Trophoblast cell (in vitro differentiated cells and primary cell): Measurements from ENCODE around the gene NEDD8.

Experiments
- DNase-seq, 2 donors: peaks; one replicate each; pipeline ENCODE4 v3.0.0-alpha.2; 2016
- H2AFZ ChIP-seq: 2 replicates; pipeline ENCODE4 v1.6.1; 2013; ENCODE audit warnings: low read length, moderate library complexity, mild to moderate bottlenecking; ENCODE audit not compliant: insufficient read depth, poor library complexity
- H2AK5ac ChIP-seq: 2 replicates; pipeline ENCODE4 v1.6.1; 2013; ENCODE audit warnings: mild to moderate bottlenecking, low read length
- H2BK120ac ChIP-seq: 2 replicates; pipeline ENCODE4 v1.6.1; 2013; ENCODE audit warnings: low read length, mild to moderate bottlenecking, moderate library complexity; ENCODE audit not compliant: insufficient read depth, poor library complexity
- H2BK12ac ChIP-seq: 2 replicates; pipeline ENCODE4 v1.6.1; 2013; ENCODE audit warnings: mild to moderate bottlenecking, low read length, moderate library complexity
- H2BK5ac ChIP-seq: 2 replicates; pipeline ENCODE4 v1.6.1; 2013; ENCODE audit warnings: low read length, low read depth, moderate library complexity, mild to moderate bottlenecking; ENCODE audit not compliant: poor library complexity
- H3K14ac ChIP-seq: 2 replicates; pipeline ENCODE4 v1.6.1; 2013; ENCODE audit warnings: mild to moderate bottlenecking, low read length
- H3K18ac ChIP-seq: 2 replicates; pipeline ENCODE4 v1.6.1; 2013; ENCODE audit warnings: mild to moderate bottlenecking, low read length
- H3K23ac ChIP-seq: 2 replicates; pipeline ENCODE4 v1.6.1; 2013; ENCODE audit warnings: low read length
- H3K27ac ChIP-seq: 2 replicates; pipeline ENCODE4 v1.5.1; 2013; ENCODE audit warnings: low read depth, mild to moderate bottlenecking, inconsistent platforms, low read length, moderate library complexity
- H3K27me3 ChIP-seq: 2 replicates; pipeline ENCODE4 v1.6.1; 2013; ENCODE audit warnings: inconsistent platforms, mild to moderate bottlenecking, low read length, moderate library complexity; ENCODE audit not compliant: insufficient read depth
- H3K36me3 ChIP-seq, 2 experiments: 1 replicate in 1 of 2; 2 replicates in 1 of 2; pipeline ENCODE4 v1.6.1; 2013; ENCODE audit warnings: low read length in 2 of 2, mild to moderate bottlenecking in 2 of 2, moderate library complexity in 1 of 2; ENCODE audit not compliant: insufficient read depth in 2 of 2, control insufficient read depth in 1 of 2
- H3K4ac ChIP-seq: 2 replicates; pipeline ENCODE4 v1.6.1; 2013; ENCODE audit warnings: low read depth, mild to moderate bottlenecking, low read length, moderate library complexity
- H3K4me1 ChIP-seq, 2 experiments: 1 replicate in 1 of 2; 2 replicates in 1 of 2; pipeline ENCODE4 v1.6.1; 2013; ENCODE audit warnings: low read length in 2 of 2, mild to moderate bottlenecking in 2 of 2, moderate library complexity in 1 of 2; ENCODE audit not compliant: insufficient read depth in 2 of 2, control insufficient read depth in 1 of 2
- H3K4me2 ChIP-seq: 2 replicates; pipeline ENCODE4 v1.6.1; 2013; ENCODE audit warnings: inconsistent platforms, mild to moderate bottlenecking, low read length, moderate library complexity
- H3K4me3 ChIP-seq: 2 replicates; pipeline ENCODE4 v1.5.1; 2013; ENCODE audit warnings: mild to moderate bottlenecking, low read depth, low read length, inconsistent platforms
- H3K79me1 ChIP-seq: one replicate; pipeline ENCODE4 v1.6.1; 2013; ENCODE audit warnings: low read length
- H3K79me2 ChIP-seq: 2 replicates; pipeline ENCODE4 v1.6.1; 2013; ENCODE audit warnings: low read length, mild to moderate bottlenecking; ENCODE audit not compliant: control insufficient read depth, insufficient read depth, poor library complexity
- H3K9ac ChIP-seq: 2 replicates; pipeline ENCODE4 v1.6.1; 2013; ENCODE audit warnings: mild to moderate bottlenecking, low read length
- H3K9me3 ChIP-seq: 2 replicates; pipeline ENCODE4 v1.6.1; 2013; ENCODE audit warnings: low read depth, mild to moderate bottlenecking, control low read depth, inconsistent platforms, low read length; ENCODE audit not compliant: insufficient read depth
- H4K12ac ChIP-seq: 2 replicates; pipeline ENCODE4 v1.6.1; 2013; ENCODE audit warnings: low read depth, mild to moderate bottlenecking, low read length, moderate library complexity
- H4K8ac ChIP-seq: 2 replicates; pipeline ENCODE4 v1.6.1; 2013; ENCODE audit warnings: low read depth, mild to moderate bottlenecking, low read length, moderate library complexity
- H4K91ac ChIP-seq: one replicate; pipeline ENCODE4 v1.6.1; 2013; ENCODE audit warnings: low read depth, mild to moderate bottlenecking, low read length, moderate library complexity
- WGBS: extraction: QIAGEN DNeasy Blood & Tissue Kit; methylation state at CpG from one replicate; pipeline ENCODE4 v1.1.7; 2013; ENCODE audit warnings: missing lambda C conversion rate; ENCODE audit not compliant: insufficient read length, insufficient coverage; ENCODE audit errors: extremely low coverage; 5-methylcytosine and 5-hydroxymethylcytosine counted together

Gene NEDD8

DNA sequence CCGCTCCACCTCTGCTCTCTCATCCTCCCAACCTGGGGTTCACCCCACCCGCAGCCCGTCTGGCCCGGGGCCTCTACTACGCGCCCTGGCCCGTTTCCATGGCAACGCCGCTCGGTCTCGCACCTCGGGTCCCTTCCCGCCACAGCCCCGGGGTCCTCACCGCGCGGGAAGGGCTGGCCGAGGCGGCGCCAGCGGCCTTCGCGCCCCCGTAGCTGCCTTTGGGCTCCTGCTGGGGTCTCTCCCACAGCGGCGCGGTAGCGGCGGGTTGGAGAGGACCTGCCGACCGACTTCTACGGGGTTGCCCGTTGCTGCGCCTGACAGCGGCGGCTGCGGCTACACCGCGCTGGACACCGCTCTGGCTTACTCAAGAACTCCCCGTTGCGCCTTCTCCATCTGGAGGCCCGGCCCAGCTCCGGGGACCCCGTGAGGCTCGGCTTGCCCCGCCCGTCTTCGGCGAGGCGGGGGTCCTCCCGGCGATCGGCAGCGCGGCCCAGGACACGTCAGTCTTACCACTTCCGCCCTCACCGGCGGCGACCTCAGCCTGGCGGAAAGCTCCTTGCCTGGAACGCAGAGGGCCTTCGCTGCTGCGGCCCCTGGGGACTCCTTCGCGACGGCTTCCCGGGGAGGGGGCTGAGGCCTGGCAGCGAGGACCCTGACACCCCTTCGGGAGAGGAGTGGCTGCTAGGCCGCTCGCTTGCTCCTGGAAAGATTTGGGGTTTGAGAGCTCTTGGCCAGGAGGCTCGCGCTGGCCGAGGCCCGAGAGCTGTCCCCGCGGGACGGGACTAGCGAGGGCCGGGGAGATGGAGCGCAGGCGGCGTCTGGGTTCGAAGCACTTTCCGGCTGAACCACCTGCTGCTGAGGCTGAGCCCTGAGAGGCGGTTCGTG, 36.7 kb downstream of the NEDD8 start, which contains the start of gene TM9SF1:
Gene TM9SF1, minus strand, starts transcription at position 256 of the 885 bp plus-strand sequence. CDS start 422 bp downstream, outside the sequence.
- WGBS = no CpG with 5 or more reads among the region's 89 CpGs
- peak within 1 kb of the TSS; percentile 90 for H3K4ac ChIP-seq

DNA sequence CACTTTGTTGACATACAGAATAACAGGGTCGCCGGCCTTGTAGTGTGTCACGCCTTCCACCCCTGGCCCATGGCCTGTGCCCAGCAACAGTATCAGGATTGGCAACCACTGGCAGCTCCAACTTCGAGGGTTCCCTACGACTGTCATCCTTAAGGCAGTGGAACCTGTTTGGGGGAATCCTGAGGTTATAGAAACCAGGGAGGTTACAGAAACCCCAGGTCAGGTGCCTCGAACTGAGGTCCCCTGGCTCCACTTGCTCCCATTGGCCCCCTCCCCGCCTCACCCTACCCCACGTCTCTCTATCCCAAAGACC, 37.3 kb downstream of the NEDD8 start:
- peak overlapping the region; percentile 91 for H4K91ac ChIP-seq
- H3K4me1 ChIP-seq = peaks cover 6 to 8% of the 10 kb centered on the region in 2 experiments
- peak overlapping the region; percentile 96 for H3K14ac ChIP-seq
- H3K4ac ChIP-seq = peak overlapping the region; percentile 90
- H4K12ac ChIP-seq = peak overlapping the region; percentile 95
- peak overlapping the region; percentile 75 for H3K4me3 ChIP-seq
- H2BK120ac ChIP-seq = peak overlapping the region; percentile 87
- peaks cover 1% of the 10 kb centered on the region for H3K9me3 ChIP-seq
- H2BK12ac ChIP-seq = no peak overlapping the region
- no CpG with 5 or more reads among the region's 8 CpGs for WGBS
- peaks cover 14 to 24% of the 10 kb centered on the region in 2 experiments for H3K36me3 ChIP-seq
- H3K79me1 ChIP-seq = peaks cover 12% of the 10 kb centered on the region
- H3K27ac ChIP-seq = peak overlapping the region; percentile 83
- peak overlapping the region; percentile 59 for H2AK5ac ChIP-seq
- H3K79me2 ChIP-seq = peaks cover 11% of the 10 kb centered on the region
- no peak overlapping the region for H3K23ac ChIP-seq
- peak overlapping the region; percentile 84 for H2AFZ ChIP-seq
- peak overlapping the region; percentile 87 for H2BK5ac ChIP-seq
- H4K8ac ChIP-seq = peak overlapping the region; percentile 90
- H3K4me2 ChIP-seq = peak overlapping the region; percentile 88
- no peaks in the 10 kb centered on the region for H3K27me3 ChIP-seq
- H3K18ac ChIP-seq = peak overlapping the region; percentile 87
- DNase-seq = no peak
- peak overlapping the region; percentile 79 for H3K9ac ChIP-seq

More for the DNA sequence above, 36.7 kb downstream of the NEDD8 start, which contains the start of gene TM9SF1:
- Histone ChIP-seq H3K27me3 (no peaks in the 10 kb centered on the region), H2BK120ac (peak within 1 kb of the TSS; percentile 87), H3K9ac (peak within 1 kb of the TSS; percentile 79), H3K4me3 (peak within 1 kb of the TSS; percentile 75), H3K9me3 (peaks cover 1% of the 10 kb centered on the region), H2AK5ac (peak within 1 kb of the TSS; percentile 59), H3K18ac (peak within 1 kb of the TSS; percentile 87), H3K4me1 (peaks cover 6 to 8% of the 10 kb centered on the region in 2 experiments), H3K14ac (peak within 1 kb of the TSS; percentile 96), H3K4me2 (peak within 1 kb of the TSS; percentile 88), H2BK5ac (peak within 1 kb of the TSS; percentile 87), H3K79me2 (peaks cover 11% of the 10 kb centered on the region), H3K23ac (no peak within 1 kb of the TSS), H2BK12ac (no peak within 1 kb of the TSS), H3K36me3 (peaks cover 14 to 20% of the 10 kb centered on the region in 2 experiments), H3K27ac (peak within 1 kb of the TSS; percentile 83), H4K8ac (peak within 1 kb of the TSS; percentile 90), H4K12ac (peak within 1 kb of the TSS; percentile 95), H2AFZ (peak within 1 kb of the TSS; percentile 90), H4K91ac (peak within 1 kb of the TSS; percentile 91), H3K79me1 (peaks cover 12% of the 10 kb centered on the region)
- DNase-seq = peak; percentile 64 to 80

DNA sequence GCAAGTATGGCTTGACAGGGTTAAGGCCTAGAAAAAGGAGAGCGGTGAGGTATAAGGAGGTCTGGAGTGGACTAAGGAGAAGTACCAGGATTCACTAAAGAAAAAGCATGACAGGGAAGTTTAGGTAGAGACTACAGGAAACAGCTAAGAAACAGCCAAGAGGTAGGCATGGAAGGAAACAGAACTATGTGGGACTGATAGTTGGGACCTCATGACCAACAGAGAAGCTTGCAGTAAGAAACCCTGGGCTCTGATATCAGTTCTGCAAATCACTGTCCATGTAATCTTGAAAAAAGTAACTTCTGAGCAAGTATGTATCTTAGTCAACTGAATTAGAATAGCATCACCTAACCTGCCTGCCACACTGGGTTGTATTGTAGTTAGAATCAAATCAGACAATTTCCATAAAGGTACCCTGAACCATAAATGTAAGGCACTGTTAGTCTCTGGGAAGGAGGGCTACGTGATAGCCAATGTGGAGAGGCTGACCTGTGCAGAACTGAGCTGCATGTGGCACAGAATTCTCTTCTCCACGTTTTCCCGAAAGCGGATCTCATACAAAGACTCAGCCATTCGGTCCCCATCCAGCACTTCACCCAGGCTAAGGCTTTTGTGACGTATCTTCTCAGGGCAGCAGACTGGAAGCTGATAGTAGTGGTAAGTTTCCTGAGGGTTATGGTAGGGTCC, 37.8 kb downstream of the NEDD8 start:
- peak overlapping the region; percentile 87 for H2BK120ac ChIP-seq
- no peaks in the 10 kb centered on the region for H3K27me3 ChIP-seq
- peak overlapping the region; percentile 91 for H4K91ac ChIP-seq
- no CpG with 5 or more reads among the region's 7 CpGs for WGBS
- H3K79me2 ChIP-seq = peaks cover 11% of the 10 kb centered on the region
- H3K79me1 ChIP-seq = peaks cover 12% of the 10 kb centered on the region
- H3K4me1 ChIP-seq = peaks cover 8 to 10% of the 10 kb centered on the region in 2 experiments
- H4K8ac ChIP-seq = peak overlapping the region; percentile 90
- peak overlapping the region; percentile 95 for H4K12ac ChIP-seq
- peak overlapping the region; percentile 57 for H3K18ac ChIP-seq
- no peak overlapping the region for H3K23ac ChIP-seq
- DNase-seq = no peak
- peak overlapping the region; percentile 75 for H3K4me3 ChIP-seq
- H2AK5ac ChIP-seq = peak overlapping the region; percentile 59
- peak overlapping the region; percentile 23 for H3K9ac ChIP-seq
- H3K9me3 ChIP-seq = peaks cover 1% of the 10 kb centered on the region
- no peak overlapping the region for H2BK12ac ChIP-seq
- H3K36me3 ChIP-seq = peaks cover 14 to 26% of the 10 kb centered on the region in 2 experiments
- H2AFZ ChIP-seq = peak overlapping the region; percentile 84
- H3K27ac ChIP-seq = no peak overlapping the region
- H3K14ac ChIP-seq = peak overlapping the region; percentile 96
- no peak overlapping the region for H2BK5ac ChIP-seq
- H3K4me2 ChIP-seq = peak overlapping the region; percentile 88
- H3K4ac ChIP-seq = peak overlapping the region; percentile 90

DNA sequence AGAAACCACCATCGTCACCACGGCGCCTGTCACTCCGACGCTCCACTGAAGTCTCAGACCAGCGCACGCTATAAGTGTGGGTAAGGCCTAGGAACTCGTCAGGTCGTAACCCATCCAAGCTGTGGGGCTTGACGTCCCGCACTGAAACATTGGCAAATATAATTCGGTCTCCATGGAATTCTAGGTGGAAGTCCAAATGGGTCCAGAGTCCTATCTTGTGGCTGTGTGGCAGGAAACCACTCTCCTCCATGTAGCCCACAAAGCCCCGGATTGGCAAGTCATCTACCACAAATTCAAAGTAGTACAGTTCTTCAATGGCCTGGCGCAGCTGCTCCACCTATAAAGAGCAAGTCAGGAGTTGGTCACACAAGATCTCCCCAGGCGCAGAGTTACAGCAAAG, 39.2 kb downstream of the NEDD8 start:
- no peak overlapping the region for H2BK5ac ChIP-seq
- no CpG with 5 or more reads among the region's 15 CpGs for WGBS
- H3K4me2 ChIP-seq = no peak overlapping the region
- no peak overlapping the region for H4K91ac ChIP-seq
- no peaks in the 10 kb centered on the region for H3K27me3 ChIP-seq
- no peak overlapping the region for H3K4ac ChIP-seq
- no peak overlapping the region for H2BK120ac ChIP-seq
- no peak overlapping the region for H3K9ac ChIP-seq
- no peak overlapping the region for H2AFZ ChIP-seq
- peaks cover 9 to 10% of the 10 kb centered on the region in 2 experiments for H3K4me1 ChIP-seq
- peaks cover 1% of the 10 kb centered on the region for H3K9me3 ChIP-seq
- no peak overlapping the region for H4K8ac ChIP-seq
- no peak overlapping the region for H3K18ac ChIP-seq
- H4K12ac ChIP-seq = no peak overlapping the region
- H3K14ac ChIP-seq = no peak overlapping the region
- no peak overlapping the region for H3K4me3 ChIP-seq
- H2BK12ac ChIP-seq = no peak overlapping the region
- H3K27ac ChIP-seq = no peak overlapping the region
- no peak overlapping the region for H3K23ac ChIP-seq
- H3K79me2 ChIP-seq = peaks cover 15% of the 10 kb centered on the region
- no peak overlapping the region for H2AK5ac ChIP-seq
- DNase-seq = no peak
- peaks cover 14 to 26% of the 10 kb centered on the region in 2 experiments for H3K36me3 ChIP-seq
- peaks cover 15% of the 10 kb centered on the region for H3K79me1 ChIP-seq
